HG02884 (cell line): ENCODE measurements around the gene GLT6D1.
"Not testable (repeated sequence)": the region's sequence is repeated elsewhere in the genome, so short reads cannot be mapped to it uniquely, and the experiment has no call there.

Experiments
- ATAC-seq: cut with Tn5 transposase; IDR thresholded peaks from one replicate; pipeline ENCODE4 v1.9.1; 2021; ENCODE audit warnings: mild to moderate bottlenecking, moderate library complexity; ENCODE audit not compliant: unreplicated experiment

The GLT6D1 gene, protein sequence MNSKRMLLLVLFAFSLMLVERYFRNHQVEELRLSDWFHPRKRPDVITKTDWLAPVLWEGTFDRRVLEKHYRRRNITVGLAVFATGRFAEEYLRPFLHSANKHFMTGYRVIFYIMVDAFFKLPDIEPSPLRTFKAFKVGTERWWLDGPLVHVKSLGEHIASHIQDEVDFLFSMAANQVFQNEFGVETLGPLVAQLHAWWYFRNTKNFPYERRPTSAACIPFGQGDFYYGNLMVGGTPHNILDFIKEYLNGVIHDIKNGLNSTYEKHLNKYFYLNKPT

GRCh38 chr9:135639196-135639595, at the start of gene GLT6D1:
TSS of gene GLT6D1 (minus strand) at chr9:135639540. CDS start at chr9:135639187, 353 bp downstream.
- ATAC-seq: no peak

DNA sequence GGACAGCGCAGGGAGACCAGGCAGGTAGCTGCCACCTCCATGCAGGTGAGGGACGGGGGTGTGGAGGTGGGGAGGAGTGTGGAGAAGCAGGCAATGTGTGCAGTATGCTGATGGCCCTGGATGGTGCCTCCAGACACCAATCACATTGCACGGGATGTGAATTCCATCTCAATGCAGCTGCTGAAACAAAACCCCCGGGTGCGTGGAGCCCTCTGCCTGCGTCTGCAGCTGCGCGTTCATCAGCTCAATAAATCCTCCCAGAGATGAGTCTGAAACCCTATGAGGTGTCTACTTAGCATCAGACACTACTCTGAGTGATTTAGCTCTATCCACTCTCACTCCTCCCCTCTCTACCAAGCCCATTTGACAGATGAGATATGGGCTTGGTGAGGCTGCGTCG, 49.7 kb upstream of the GLT6D1 start:
- ATAC-seq: no peak

DNA sequence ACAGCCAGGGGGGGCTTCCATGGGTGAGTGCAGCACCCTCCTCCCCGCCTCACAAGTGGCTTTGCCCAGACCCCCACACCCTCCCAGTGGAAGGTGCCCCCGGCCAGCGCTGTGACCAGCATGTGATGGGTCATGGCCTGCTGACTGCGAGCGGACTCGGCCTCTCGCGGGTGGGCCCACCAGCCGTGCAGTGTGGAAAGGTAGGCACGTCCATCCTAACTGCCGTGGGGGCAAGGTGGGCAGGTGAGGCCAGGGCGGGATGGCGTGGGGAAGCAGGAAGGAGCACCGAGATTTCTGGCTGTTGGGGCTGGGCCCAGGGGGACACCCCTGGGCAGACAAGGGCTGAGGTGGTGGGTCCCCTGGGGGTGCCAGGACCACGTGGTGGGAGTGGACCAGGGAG, 47.9 kb upstream of the GLT6D1 start:
- no peak for ATAC-seq

- ATAC-seq: no peak
Measured at GRCh38 chr9:135684691-135685090, 45.4 kb upstream of the GLT6D1 start.

- ATAC-seq: no peak
Measured at GRCh38 chr9:135683401-135684034, 44.2 kb upstream of the GLT6D1 start.

- ATAC-seq: no peak
Measured at GRCh38 chr9:135681161-135681560, 41.8 kb upstream of the GLT6D1 start.

GRCh38 chr9:135680056-135680455, 40.7 kb upstream of the GLT6D1 start:
- no peak for ATAC-seq

- no peak for ATAC-seq
Measured at GRCh38 chr9:135678236-135679017, 39.1 kb upstream of the GLT6D1 start.

DNA sequence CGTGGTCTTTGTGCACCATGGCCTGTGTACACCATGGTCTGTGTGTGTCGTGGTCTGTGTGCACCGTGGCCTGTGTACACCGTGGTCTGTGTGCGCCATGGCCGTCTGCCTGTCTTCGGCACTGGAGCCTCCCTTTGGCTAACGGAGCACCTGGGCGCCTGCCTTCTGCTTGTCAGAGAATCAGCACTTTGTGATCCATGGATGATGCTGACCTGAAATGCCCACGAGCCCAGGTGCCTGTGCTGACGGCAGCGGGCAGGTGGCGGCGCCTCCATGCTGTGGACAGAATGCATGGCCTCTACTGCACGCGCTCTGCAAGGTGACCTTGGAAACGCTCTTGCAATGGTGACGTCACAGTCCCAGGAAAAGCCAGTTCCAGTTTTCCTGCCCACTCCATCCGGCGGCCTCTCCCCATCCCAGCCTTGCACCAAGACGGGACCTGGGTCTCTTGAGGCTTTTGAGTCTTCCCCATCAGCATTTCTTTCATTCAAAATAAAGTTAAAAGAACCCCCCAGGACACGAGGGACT, 38.4 kb upstream of the GLT6D1 start:
- ATAC-seq: no peak

- ATAC-seq: no peak
Measured at GRCh38 chr9:135676891-135677290, 37.6 kb upstream of the GLT6D1 start.

DNA sequence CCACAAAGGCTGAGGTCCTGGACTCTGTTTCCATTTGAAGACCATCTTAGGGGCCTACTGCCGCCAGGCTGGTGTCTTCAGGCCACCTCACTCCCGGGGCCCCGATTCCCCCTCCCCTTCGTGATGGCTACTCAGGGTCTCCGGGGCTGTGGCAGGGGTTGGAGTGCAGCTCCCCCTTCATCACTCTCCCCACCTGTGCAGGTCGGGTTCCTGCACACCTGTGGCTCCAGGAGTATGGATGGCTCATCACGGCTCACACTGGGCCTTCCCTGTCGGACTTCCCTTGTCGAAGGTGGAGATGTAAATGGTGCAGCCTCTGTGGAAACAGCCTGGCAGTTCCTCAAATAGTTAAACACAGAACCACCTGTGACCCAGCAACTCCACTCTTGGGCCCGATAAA, 35.6 kb upstream of the GLT6D1 start:
- no peak for ATAC-seq

GRCh38 chr9:135673941-135674340, 34.6 kb upstream of the GLT6D1 start:
- no peak for ATAC-seq

DNA sequence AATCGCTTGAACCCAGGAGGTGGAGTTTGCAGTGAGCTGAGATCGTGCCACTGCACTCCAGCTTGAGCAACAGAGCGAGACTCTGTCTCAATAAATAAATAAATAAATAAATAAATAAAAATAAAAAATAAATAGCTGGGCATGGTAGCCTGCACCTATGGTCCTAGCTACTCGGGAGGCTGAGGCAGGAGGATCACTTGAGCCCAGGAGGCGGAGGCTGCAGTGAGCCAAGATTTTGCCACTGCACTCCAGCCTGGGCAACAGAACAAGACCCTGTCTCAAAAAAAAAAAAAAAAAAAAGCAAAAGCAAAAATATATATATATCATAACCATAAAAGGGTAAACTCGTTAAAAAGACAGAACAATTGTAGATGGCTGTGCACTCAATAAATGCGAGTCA, 33.4 kb upstream of the GLT6D1 start:
- not testable (repeated sequence) for ATAC-seq

GRCh38 chr9:135671591-135672041, 32.3 kb upstream of the GLT6D1 start:
- no peak for ATAC-seq

- no peak for ATAC-seq
Measured at GRCh38 chr9:135670721-135671590, 31.6 kb upstream of the GLT6D1 start.

- ATAC-seq: no peak
Measured at GRCh38 chr9:135669616-135670285, 30.4 kb upstream of the GLT6D1 start.

- ATAC-seq: not testable (repeated sequence)
Measured at GRCh38 chr9:135669018-135669417, 29.7 kb upstream of the GLT6D1 start.

- ATAC-seq: no peak
Measured at GRCh38 chr9:135667463-135668001, 28.2 kb upstream of the GLT6D1 start.

- ATAC-seq: no peak
Measured at GRCh38 chr9:135666534-135667462, 27.5 kb upstream of the GLT6D1 start.
